ENCODE data around the gene AMH. TPM values are rescaled to one million over a fixed set of nuclear protein-coding genes. Genes with fewer than 3 reads are reported as not detected.

AMH gene
- total and polyA plus RNA-seq, 11 donors: 0.10 to 1.1 (median 0.57) TPM; not detected in 4

DNA sequence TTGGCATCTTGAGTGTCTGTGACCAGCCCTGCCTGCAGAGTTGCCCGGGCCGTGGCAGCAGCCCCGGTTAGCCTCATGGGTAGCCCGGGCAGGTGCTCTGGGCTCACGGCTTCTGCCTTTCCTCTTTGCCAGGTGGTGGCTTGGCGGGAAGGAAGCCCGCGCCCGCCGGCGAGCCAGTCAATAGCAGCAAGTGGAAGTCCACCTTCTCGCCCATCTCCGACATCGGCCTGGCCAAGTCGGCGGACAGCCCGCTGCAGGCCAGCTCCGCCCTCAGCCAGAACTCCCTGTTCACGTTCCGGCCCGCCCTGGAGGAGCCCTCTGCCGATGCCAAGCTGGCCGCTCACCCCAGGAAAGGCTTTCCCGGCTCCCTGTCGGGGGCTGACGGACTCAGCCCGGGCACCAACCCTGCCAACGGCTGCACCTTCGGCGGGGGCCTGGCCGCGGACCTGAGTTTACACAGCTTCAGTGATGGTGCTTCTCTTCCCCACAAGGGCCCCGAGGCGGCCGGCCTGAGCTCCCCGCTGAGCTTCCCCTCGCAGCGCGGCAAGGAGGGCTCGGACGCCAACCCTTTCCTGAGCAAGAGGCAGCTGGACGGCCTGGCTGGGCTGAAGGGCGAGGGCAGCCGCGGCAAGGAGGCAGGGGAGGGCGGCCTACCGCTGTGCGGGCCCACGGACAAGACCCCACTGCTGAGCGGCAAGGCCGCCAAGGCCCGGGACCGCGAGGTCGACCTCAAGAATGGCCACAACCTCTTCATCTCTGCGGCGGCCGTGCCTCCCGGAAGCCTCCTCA lies 22.9 kb upstream of the AMH start:
- ATAC-seq (no peak), DNase-seq (no peak)
- Histone ChIP-seq H3K36me3 (peaks cover 0 to 94% (median 75%) of the 10 kb centered on the region in 9 donors), H3K27ac (no peak overlapping the region), H3K4me3 (no peak overlapping the region), H3K4me1 (peaks cover 0 to 12% (median under 1%) of the 10 kb centered on the region in 12 donors), H3K9me3 (no peaks in the 10 kb centered on the region), H3K27me3 (no peaks in the 10 kb centered on the region)
- intact Hi-C loops (cut with DNase I): loop anchor here in 1 of 10 donors (5.0 kb wide), 1 partner anchor 34 kb away; no protein-coding TSS in a partner anchor
- TF ChIP-seq POLR2A (IDR thresholded peaks at IDR 0.05): no peak
- TF ChIP-seq, protein P1, sequence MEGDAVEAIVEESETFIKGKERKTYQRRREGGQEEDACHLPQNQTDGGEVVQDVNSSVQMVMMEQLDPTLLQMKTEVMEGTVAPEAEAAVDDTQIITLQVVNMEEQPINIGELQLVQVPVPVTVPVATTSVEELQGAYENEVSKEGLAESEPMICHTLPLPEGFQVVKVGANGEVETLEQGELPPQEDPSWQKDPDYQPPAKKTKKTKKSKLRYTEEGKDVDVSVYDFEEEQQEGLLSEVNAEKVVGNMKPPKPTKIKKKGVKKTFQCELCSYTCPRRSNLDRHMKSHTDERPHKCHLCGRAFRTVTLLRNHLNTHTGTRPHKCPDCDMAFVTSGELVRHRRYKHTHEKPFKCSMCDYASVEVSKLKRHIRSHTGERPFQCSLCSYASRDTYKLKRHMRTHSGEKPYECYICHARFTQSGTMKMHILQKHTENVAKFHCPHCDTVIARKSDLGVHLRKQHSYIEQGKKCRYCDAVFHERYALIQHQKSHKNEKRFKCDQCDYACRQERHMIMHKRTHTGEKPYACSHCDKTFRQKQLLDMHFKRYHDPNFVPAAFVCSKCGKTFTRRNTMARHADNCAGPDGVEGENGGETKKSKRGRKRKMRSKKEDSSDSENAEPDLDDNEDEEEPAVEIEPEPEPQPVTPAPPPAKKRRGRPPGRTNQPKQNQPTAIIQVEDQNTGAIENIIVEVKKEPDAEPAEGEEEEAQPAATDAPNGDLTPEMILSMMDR (IDR thresholded peaks at IDR 0.05): no peak
- 92 to 96% (median 94%) methylated on average over 43 to 59 of the region's 59 CpGs for WGBS, 4 donors

DNA sequence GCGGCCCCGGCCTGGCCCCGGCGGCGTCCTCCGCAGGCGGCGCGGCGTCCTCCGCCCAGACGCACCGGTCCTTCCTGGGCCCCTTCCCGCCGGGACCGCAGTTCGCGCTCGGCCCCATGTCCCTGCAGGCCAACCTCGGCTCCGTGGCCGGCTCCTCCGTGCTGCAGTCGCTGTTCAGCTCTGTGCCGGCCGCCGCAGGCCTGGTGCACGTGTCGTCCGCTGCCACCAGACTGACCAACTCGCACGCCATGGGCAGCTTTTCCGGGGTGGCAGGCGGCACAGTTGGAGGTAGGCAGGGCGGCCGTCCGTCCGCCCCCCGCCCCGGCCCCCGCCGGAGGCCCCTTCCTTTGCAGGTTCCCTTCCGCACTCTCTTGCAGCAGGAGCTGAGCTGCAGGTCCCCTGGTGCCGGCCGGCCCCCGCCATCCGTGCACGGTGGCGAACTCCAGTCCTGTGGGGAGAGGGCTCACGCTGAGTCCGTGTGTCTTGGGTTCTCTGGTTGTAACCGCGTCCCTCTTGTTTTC lies 22.2 kb upstream of the AMH start:
- Histone ChIP-seq H3K4me3 (no peak overlapping the region), H3K27ac (no peak overlapping the region), H3K36me3 (peaks cover 0 to 92% (median 73%) of the 10 kb centered on the region in 9 donors), H3K4me1 (peaks cover 0 to 12% (median 3%) of the 10 kb centered on the region in 12 donors), H3K9me3 (no peaks in the 10 kb centered on the region), H3K27me3 (no peaks in the 10 kb centered on the region)
- DNase-seq (no peak), ATAC-seq (no peak)
- no peak for TF ChIP-seq POLR2A (IDR thresholded peaks at IDR 0.05)
- TF ChIP-seq, protein P1 (IDR thresholded peaks at IDR 0.05): no peak
- intact Hi-C loops (cut with DNase I): loop anchor here in 1 of 10 donors (5.0 kb wide), 1 partner anchor 35 kb away; no protein-coding TSS in a partner anchor
- WGBS, 4 donors: 96 to 97% (median 97%) methylated on average over 31 to 53 of the region's 53 CpGs

DNA sequence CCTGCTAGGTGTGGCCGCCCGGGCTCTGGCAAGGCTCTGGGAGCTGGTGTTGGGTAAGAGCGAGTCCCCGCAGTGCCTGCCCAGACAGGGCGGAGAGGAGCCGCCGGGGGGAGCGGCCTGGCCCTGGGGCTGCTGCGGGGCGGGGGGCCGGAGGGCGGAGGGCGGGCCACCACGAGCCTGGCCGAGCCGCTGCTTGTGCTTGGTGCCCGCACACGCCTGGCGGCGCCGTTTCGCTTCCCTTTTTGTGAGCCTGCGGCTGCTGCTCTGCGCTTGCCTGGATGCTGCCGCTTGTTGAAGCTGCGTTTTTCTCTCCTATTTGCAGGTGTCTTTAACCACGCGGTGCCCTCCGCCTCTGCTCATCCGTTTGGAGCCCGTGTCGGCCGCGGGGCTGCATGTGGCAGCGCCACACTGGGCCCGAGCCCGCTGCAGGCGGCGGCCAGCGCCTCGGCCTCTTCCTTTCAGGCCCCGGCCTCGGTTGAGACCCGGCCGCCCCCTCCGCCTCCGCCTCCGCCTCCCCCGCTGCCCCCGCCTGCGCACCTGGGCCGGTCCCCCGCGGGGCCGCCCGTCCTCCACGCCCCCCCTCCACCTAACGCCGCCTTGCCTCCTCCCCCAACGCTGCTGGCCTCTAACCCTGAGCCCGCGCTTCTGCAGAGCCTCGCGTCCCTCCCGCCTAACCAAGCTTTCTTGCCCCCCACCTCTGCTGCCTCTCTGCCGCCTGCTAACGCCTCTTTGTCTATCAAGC lies 21.5 kb upstream of the AMH start:
- DNase-seq (no peak), ATAC-seq (no peak)
- TF ChIP-seq, protein P1 (IDR thresholded peaks at IDR 0.05): no peak
- no peak for TF ChIP-seq POLR2A (IDR thresholded peaks at IDR 0.05)
- intact Hi-C loops (cut with DNase I): loop anchor here in 1 of 10 donors (5.0 kb wide), 1 partner anchor 35 kb away; no protein-coding TSS in a partner anchor
- H3K27me3 ChIP-seq: no peaks in the 10 kb centered on the region
- WGBS, 4 donors: 92 to 96% (median 93%) methylated on average over 56 to 67 of the region's 67 CpGs
- no peak overlapping the region for H3K4me3 ChIP-seq
- H3K27ac ChIP-seq: no peak overlapping the region
- peaks cover 0 to 15% (median 3%) of the 10 kb centered on the region in 12 donors for H3K4me1 ChIP-seq
- H3K36me3 ChIP-seq: peaks cover 0 to 88% (median 74%) of the 10 kb centered on the region in 9 donors
- H3K9me3 ChIP-seq: no peaks in the 10 kb centered on the region
